Right cardiac atrium (tissue), 5 donors: ENCODE results near the gene PIM3. TPM values are rescaled to one million over a fixed set of nuclear protein-coding genes. Genes with fewer than 3 reads are reported as not detected.
"Not testable (repeated sequence)": the region's sequence is repeated elsewhere in the genome, so short reads cannot be mapped to it uniquely, and the experiment has no call there.

Source experiments
- ATAC-seq, 2 donors: fragments of 200-7000 bp; cut with Tn5 transposase; one replicate each; pipeline versions ENCODE4 v1.8.0 to v1.9.1; 2020; ENCODE audit warnings: moderate library complexity in 2 of 2, mild to moderate bottlenecking in 1 of 2
- DNase-seq, 3 donors: peaks; one replicate each; pipeline ENCODE4 v3.0.0-alpha.2; 2020
- H3K27ac ChIP-seq: one replicate; pipeline ENCODE4 v1.5.1; 2013; ENCODE audit warnings: mild to moderate bottlenecking, low read length, control low read depth, moderate library complexity
- H3K27me3 ChIP-seq: one replicate; pipeline ENCODE4 v1.6.1; 2013; ENCODE audit not compliant: control insufficient read depth, insufficient read depth
- H3K4me1 ChIP-seq: one replicate; pipeline ENCODE4 v1.6.1; 2013; ENCODE audit warnings: low read length; ENCODE audit not compliant: control insufficient read depth, insufficient read depth
- H3K4me3 ChIP-seq: one replicate; pipeline ENCODE4 v1.5.1; 2013; ENCODE audit warnings: low read length, control low read depth
- H3K9me3 ChIP-seq: one replicate; pipeline ENCODE4 v1.6.1; 2013; ENCODE audit warnings: low read length; ENCODE audit not compliant: control insufficient read depth
- WGBS: extraction: QIAGEN DNeasy Blood & Tissue Kit; methylation state at CpG from one replicate; pipeline ENCODE4 v1.1.7; 2013; 5-methylcytosine and 5-hydroxymethylcytosine counted together
- intact Hi-C, 4 donors: fragments of 100-400 bp; cut with DNase I; formaldehyde crosslinking; loops; one replicate each; pipeline versions ENCODE4 v1.11.0 to v1.14.0; 2022 to 2023
- polyA plus RNA-seq: library from polyadenylated mRNA; stranded (reverse); fragments of 200-250 nt; gene quantifications from one replicate; pipeline ENCODE4 v1.2.3, GENCODE V29; 2013
- total RNA-seq, 4 donors: library from RNA; stranded (reverse); fragmentation: NEBNext Ultra II Directional; extraction: Animal tissue kit (Norgen Biotek cat#: 25700); gene quantifications; one replicate each; pipeline ENCODE4 v1.2.1, GENCODE V29; 2021
- donor health status: healthy with polysubstance abuse.
- donor health status: DM: no; HTN: yes; CAD: no.
- donor health status: DM: no; HTN: no; CAD: no.
- donor health status: DM: no; HTN: yes; CAD: no; lungs with severe emphysema.
- donor health status: DM: yes; HTN: yes; CAD: no.

Gene PIM3
- total and polyA plus RNA-seq, 5 donors, result 39.0 to 55.8 (median 48.2) TPM

DNA sequence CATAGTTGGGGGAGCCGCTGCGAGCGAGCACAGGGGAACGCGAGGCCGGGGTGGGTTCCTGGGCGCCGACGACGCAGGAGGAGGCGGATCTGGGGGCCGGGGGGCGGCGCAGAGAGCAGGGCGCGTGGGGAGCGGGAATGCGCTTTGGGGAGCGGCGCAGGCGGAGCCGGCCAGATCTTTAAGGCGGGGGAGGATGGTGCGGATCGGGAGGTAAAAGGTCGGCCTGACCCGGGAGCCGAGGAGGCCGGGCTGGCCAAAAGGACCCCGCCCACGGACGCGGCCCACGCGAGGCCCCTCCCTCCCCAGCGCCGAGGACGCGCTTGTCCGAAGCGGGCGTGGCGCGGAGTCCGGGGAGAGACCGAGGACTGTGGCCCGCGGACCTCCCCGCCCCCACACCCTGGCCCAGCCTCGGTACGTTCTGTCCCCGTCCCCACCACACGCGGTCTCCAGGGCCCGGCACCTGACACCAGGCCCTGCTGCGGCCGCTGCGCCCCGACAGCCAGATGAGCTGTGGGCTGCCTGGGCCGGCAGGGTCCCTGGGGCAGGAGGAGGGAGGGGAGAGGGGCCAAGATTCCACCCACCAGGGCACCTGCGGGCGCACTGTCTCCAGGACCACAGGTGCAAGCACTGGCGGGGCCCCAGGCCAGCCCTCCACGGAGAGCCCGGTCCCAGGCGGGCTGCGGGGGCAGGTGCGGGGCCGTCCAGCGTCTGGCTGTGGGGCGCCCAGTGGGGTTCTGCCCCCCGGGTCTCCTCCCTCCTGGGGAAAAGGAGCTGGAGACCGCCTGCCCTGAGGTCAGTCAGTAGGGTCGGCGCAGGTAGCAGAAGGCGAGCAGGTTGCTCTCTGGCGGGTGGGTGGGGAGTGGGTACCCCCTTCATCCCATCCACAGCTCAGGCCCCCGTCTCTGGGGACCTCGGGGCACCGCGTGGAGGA, 10.9 kb downstream of the PIM3 start:
- H3K9me3 ChIP-seq, result no peaks in the 10 kb centered on the region
- intact Hi-C loops, result loop anchor here in 2 of 4 donors (5.0 kb wide), 1 partner anchor 39 kb away; no protein-coding TSS in a partner anchor
- H3K4me3 ChIP-seq, result peak overlapping the region; percentile 38
- DNase-seq (peak; percentile 92 to 94 (median 93)), ATAC-seq (peak; percentile 78 to 83)
- H3K27ac ChIP-seq, result peak overlapping the region; percentile 71
- H3K4me1 ChIP-seq, result peaks cover 12% of the 10 kb centered on the region
- H3K27me3 ChIP-seq, result no peaks in the 10 kb centered on the region
- 8% methylated on average over 81 of the region's 81 CpGs for WGBS

DNA sequence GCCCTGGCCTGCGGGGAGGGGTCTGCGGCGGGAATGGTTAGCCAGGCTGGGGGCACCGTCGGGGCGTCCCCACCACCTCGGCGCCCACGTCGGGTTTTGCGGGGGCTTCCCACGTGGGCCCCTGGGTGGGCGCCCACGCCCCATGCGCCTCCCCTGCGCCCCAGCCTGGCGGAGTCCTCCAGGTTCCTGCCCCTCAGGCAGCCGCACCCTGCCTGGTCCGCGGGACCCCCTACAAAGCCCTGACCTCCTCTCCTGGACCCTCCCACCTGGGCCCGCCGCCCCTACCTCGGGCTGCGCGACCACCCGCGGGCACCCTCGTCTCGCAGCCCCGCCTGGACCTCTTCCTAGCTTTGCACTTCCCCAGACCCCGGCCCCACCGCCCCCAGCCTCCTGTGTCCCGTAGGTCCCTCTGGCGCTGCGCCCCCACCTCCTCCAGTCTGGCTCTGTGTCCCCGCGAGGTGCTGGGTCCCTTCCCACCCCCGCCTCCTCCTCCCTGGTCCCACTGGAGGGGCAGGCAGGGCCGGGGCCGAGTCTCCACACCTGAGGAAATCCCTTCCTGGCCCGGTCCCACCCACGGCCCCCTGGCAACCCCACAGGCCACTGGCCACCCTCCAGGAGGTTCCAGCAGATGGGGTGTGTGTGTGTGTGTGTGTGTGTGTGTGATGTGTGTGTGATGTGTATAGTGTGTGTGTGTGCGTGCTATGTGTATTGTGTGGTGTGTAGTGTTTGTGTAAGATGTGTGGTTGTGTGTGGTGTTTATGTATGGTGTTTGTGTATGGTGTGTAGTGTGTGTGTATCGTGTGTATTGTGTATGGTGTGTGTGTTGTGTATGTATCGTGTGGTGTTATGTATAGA, 11.8 kb downstream of the PIM3 start:
- intact Hi-C loops, result loop anchor here in 2 of 4 donors (5.0 kb wide), 1 partner anchor 40 kb away; no protein-coding TSS in a partner anchor
- 43% methylated on average over 45 of the region's 45 CpGs for WGBS
- Histone ChIP-seq H3K4me3 (no peak overlapping the region), H3K27me3 (no peaks in the 10 kb centered on the region), H3K27ac (no peak overlapping the region), H3K4me1 (peaks cover 5% of the 10 kb centered on the region), H3K9me3 (no peaks in the 10 kb centered on the region)
- DNase-seq (peak; percentile 37 to 79 (median 78)), ATAC-seq (no peak)

DNA sequence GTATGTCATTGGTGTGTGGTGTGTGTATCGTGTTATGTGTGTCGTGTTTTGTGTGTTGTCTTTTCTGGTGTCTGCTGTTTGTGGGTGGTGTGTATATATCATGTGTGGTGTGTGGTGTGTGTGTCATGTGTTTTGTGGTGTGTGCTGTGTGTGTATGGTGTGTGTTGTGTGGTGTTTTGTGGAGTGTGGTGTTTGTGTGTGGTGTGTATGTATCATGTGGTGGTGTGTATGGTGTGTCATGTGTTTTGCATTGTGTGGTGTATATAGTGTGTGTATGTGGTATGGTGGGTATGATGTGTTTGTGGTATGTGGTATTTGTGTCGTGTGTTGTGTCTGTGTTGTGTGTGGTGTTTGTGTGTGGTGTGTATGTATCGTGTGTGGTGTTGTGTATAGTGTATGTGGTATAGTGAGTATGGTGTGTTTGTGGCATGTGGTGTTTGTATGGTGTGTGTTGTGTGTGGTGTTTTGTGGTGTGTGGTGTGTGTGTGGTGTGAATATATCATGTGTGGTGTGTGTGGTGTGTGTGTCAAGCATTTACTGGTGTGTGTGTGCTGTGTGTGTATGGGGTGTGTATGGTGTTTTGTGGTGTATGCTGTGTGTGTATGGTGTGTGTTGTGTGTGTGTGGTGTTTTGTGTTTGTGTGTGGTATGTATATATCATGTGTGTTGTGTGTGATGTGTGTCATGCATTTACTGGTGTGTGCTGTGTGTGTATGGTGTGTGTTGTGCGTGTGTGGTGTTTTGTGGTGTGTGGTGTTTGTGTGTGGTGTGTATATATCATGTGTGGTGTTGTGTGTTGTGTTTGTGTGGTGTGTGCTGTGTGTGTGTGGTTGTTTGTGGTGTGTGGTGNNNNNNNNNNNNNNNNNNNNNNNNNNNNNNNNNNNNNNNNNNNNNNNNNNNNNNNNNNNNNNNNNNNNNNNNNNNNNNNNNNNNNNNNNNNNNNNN, 12.7 kb downstream of the PIM3 start:
- H3K27me3 ChIP-seq, result no peaks in the 10 kb centered on the region
- no peak for ATAC-seq
- no peak overlapping the region for H3K4me3 ChIP-seq
- no peak for DNase-seq
- H3K4me1 ChIP-seq, result peaks cover 3% of the 10 kb centered on the region
- intact Hi-C loops, result loop anchor here in 2 of 4 donors (5.0 kb wide), 1 partner anchor 41 kb away; no protein-coding TSS in a partner anchor
- H3K9me3 ChIP-seq, result no peaks in the 10 kb centered on the region
- no peak overlapping the region for H3K27ac ChIP-seq
- WGBS, result 93% methylated on average over 5 of the region's 5 CpGs

DNA sequence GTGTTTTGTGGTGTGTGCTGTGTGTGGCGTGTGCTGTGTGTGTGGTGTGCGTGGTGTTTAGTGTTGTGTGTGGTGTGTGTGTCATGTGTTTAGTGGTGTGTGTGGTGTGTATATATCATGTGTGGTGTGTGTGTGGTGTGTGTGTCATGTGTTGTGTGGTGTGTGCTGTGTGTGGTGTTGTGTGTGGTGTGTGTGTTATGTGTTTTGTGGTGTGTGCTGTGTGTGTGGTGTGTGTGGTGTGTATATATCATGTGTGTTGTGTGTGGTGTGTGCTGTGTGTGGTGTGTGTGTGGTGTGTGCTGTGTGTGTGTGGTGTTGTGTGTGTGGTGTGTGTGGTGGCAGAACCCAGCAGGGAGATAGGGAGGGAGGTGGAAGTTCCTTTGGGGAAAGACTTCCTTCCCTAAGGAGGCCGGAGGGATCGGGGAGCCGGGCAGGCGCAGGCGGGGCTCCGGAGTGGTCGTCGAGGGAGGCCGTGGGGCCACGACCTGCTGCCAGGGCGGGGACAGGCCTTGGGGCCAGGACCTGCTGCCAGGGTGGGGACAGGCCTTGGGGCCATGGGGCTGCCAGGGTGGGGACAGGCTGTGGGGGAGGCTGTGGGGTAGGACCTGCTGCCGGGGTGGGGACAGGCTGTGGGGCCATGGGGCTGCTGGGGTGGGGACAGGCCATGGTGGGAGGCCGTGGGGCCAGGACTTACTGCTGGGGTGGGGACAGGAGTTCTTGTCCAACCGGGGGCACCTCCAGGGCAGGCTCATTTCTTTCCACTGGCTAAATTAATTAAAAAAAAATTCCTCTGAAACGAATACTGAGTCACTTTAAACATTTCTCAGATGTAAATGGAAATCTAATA, 15.2 kb downstream of the PIM3 start:
- intact Hi-C loops, result no loop called here
- Histone ChIP-seq H3K27ac (no peak overlapping the region), H3K4me1 (peaks cover 3% of the 10 kb centered on the region), H3K27me3 (no peaks in the 10 kb centered on the region), H3K4me3 (no peak overlapping the region), H3K9me3 (no peaks in the 10 kb centered on the region)
- ATAC-seq, result no peak
- DNase-seq, result peak in 2 of 3 donors; percentile 28 to 51
- WGBS, result 32% methylated on average over 17 of the region's 17 CpGs

DNA sequence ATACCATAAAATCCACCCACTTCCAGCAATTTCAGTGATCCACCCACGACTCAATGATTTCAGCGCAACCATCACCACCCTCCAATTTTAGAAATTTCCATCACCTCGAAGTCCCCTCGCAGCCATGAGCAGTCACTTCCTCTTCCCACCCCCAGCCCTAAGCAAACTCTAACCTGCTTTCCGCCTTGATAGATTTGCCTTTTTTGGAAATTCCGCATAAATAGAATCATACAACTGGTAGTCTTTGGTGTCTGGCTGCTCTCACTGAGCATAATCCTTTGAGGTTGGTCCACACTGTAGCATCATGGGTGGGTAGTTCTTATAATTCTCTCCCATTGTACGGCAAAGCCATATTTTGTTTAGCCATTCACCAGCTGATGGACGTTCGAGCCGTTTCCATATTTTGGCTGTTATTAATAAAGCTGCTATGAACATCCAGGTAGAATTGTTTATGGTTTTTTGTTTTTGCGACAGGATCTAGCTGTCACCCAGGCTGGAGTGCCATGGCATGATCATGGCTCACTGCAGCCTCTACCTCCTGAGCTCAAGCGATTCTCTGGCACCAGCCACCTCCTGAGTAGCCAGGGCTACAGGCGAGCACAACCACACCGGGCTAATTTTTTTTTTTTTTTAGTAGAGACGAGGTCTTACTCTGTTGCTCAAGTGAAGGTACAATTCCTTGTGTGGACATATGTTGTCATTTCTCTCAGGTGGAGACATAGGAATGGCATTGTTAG, 16.0 kb downstream of the PIM3 start:
- H3K4me3 ChIP-seq, result no peak overlapping the region
- intact Hi-C loops, result no loop called here
- no peak for DNase-seq
- no peaks in the 10 kb centered on the region for H3K27me3 ChIP-seq
- ATAC-seq, result no peak
- peaks cover 3% of the 10 kb centered on the region for H3K4me1 ChIP-seq
- no peaks in the 10 kb centered on the region for H3K9me3 ChIP-seq
- no peak overlapping the region for H3K27ac ChIP-seq
- WGBS, result 58% methylated on average over 15 of the region's 15 CpGs

DNA sequence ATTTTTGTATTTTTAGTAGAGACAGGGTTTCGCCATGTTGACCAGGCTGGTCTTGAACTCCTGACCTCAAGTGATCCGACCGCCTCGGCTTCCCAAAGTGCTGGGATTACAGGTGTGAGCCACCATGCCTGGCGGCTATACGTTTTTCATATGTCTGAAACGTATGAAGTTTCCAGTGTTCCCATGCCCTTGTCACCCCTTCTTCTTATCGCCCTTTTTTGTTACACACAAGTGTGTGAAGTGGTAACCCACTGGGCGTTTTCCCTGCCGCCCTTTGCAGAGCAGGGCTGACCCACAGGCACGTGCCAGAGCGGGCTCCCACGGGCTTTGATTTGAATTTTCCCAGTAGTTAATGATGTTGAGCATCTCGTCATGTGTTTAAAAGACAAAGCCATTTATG, 17.0 kb downstream of the PIM3 start:
- ATAC-seq (no peak), DNase-seq (no peak)
- intact Hi-C loops, result no loop called here
- H3K27ac ChIP-seq, result no peak overlapping the region
- H3K4me3 ChIP-seq, result no peak overlapping the region
- H3K27me3 ChIP-seq, result no peaks in the 10 kb centered on the region
- 82% methylated on average over 14 of the region's 14 CpGs for WGBS
- H3K4me1 ChIP-seq, result peaks cover 3% of the 10 kb centered on the region
- no peaks in the 10 kb centered on the region for H3K9me3 ChIP-seq

DNA sequence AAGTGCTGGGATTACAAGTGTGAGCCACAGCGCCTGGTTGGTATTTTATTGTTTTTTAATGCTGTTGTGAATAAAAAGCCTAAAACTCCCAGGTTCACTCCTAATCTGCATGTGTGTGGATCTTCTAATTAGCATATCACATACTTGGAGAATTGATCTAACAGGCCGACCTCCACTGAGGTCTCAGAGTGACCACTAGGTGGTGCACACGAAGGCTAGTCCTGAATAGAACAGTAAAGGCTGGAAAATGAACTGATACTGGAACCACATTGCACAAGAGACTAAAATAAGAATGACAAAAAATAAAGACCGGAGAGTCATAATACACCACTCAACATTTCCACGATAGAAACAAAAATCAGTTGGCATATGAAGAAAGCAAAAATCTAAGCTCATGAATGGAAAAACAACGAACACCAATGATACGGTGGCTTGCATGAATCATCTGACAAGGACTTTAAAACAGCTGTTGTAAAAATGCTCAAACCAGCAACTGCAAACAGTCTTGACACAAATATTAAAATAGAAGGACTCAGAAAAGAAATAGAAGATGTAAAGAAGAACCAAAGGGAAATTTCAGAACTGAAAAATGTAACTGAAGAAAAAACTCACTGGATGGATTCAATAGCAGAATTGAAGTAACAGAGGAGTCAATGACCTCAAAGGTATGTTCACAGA, 19.2 kb downstream of the PIM3 start:
- Histone ChIP-seq H3K27ac (no peak overlapping the region), H3K4me1 (peaks cover 3% of the 10 kb centered on the region), H3K27me3 (no peaks in the 10 kb centered on the region), H3K4me3 (no peak overlapping the region), H3K9me3 (no peaks in the 10 kb centered on the region)
- ATAC-seq, result peak in 1 of 2 donors; percentile 51
- 53% methylated on average over 7 of the region's 7 CpGs for WGBS
- no peak for DNase-seq
- intact Hi-C loops, result no loop called here

DNA sequence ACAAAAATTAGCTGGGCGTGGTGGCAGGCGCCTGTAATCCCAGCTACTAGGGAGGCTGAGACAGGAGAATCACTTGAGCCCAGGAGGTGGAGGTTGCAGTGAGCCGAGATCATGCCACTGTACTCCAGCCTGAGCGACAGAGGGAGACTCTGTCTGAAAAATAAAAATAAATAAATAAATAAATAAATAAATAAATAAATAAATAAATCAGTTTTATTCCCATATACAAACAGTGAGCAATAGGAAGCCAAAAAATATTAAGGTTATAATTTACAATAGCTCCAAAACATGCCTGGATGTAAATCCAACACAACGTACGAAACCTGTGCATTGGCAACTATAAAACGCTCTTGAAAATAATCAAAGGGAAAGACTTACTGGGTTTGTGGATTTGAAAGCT, 21.2 kb downstream of the PIM3 start:
- H3K4me1 ChIP-seq, intact Hi-C loops, H3K27ac ChIP-seq, H3K27me3 ChIP-seq, DNase-seq, H3K4me3 ChIP-seq, H3K9me3 ChIP-seq, ATAC-seq: not testable (repeated sequence)
- WGBS, result 97% methylated on average over 7 of the region's 7 CpGs
